Peyer's patch (tissue), 4 donors: ENCODE measurements around the gene SLC6A18. TPM values are rescaled to one million over a fixed set of nuclear protein-coding genes. Genes with fewer than 3 reads are reported as not detected.
"Not testable (repeated sequence)": the region's sequence is repeated elsewhere in the genome, so short reads cannot be mapped to it uniquely, and the experiment has no call there.

Experiments
- DNase-seq, 3 donors: peaks; one replicate each; pipeline ENCODE4 v3.0.0-alpha.2; 2017 to 2019
- H3K27ac ChIP-seq, 4 donors: fragments of 200-600 bp; sonication (generic); one replicate each; pipeline ENCODE4 v1.5.1; 2016 to 2019
- H3K27me3 ChIP-seq, 2 donors: fragments of 200-600 bp; sonication (generic); one replicate each; pipeline ENCODE4 v1.5.1; 2019
- H3K36me3 ChIP-seq, 3 donors: fragments of 200-600 bp; sonication (generic); one replicate each; pipeline ENCODE4 v1.5.1; 2016 to 2019
- H3K4me1 ChIP-seq, 4 donors: fragments of 200-600 bp; sonication (generic); one replicate each; pipeline ENCODE4 v1.5.1; 2016 to 2019
- H3K4me3 ChIP-seq, 4 donors: fragments of 200-600 bp; sonication (generic); 1 replicate in 3 of 4; 2 replicates in 1 of 4; pipeline ENCODE4 v1.5.1; 2016 to 2019; ENCODE audit warnings: mild to moderate bottlenecking in 1 of 4
- H3K9me3 ChIP-seq, 4 donors: fragments of 200-600 bp; sonication (generic); one replicate each; pipeline ENCODE4 v1.5.1; 2016 to 2019; ENCODE audit warnings: mild to moderate bottlenecking in 1 of 4
- CTCF ChIP-seq, 6 experiments: fragments of 450-650 bp in 4 of 6; fragments of 200-600 bp in 2 of 6; sonication (generic) in 1 of 6; IDR thresholded peaks; one replicate each; pipeline ENCODE4 v1.5.1; 2017 to 2019; ENCODE audit warnings: antibody characterized with exemption in 6 of 6, mild to moderate bottlenecking in 3 of 6, moderate library complexity in 1 of 6
- POLR2A ChIP-seq, 2 donors: fragments of 450-650 bp; IDR thresholded peaks; one replicate each; pipeline ENCODE4 v1.5.1; 2017; ENCODE audit warnings: antibody characterized with exemption in 2 of 2, mild to moderate bottlenecking in 2 of 2, moderate library complexity in 2 of 2
- total RNA-seq, 4 donors: library from RNA; depleted of rRNA; stranded (reverse); fragments of >200 nt; gene quantifications; one replicate each; pipeline ENCODE4 v1.1.0, GENCODE V29; 2016

SLC6A18 gene
- total RNA-seq, 4 donors from 2014 or later, result 0.53 to 0.95 TPM; not detected in 2

- H3K27me3 ChIP-seq, result no peaks in the 10 kb centered on the region
- H3K27ac ChIP-seq, result no peak overlapping the region
- peaks cover 0 to 4% (median 0%) of the 10 kb centered on the region in 3 donors for H3K36me3 ChIP-seq
These were observed 1.1 kb downstream of the SLC6A18 start for GRCh38 chr5:1226231-1226630.

GRCh38 chr5:1226839-1227581, 1.8 kb downstream of the SLC6A18 start:
- no peaks in the 10 kb centered on the region for H3K4me1 ChIP-seq
- no peak for DNase-seq
- TF ChIP-seq CTCF (IDR thresholded peaks at IDR 0.05), result no peak
- no peak for TF ChIP-seq POLR2A (IDR thresholded peaks at IDR 0.05)
- H3K4me3 ChIP-seq, result no peak overlapping the region
- H3K27ac ChIP-seq, result no peak overlapping the region
- no peaks in the 10 kb centered on the region for H3K9me3 ChIP-seq
- H3K36me3 ChIP-seq, result no peaks in the 10 kb centered on the region
- H3K27me3 ChIP-seq, result no peaks in the 10 kb centered on the region

More at GRCh38 chr5:1226231-1226630, 1.1 kb downstream of the SLC6A18 start:
- Histone ChIP-seq H3K9me3 (no peaks in the 10 kb centered on the region), H3K4me3 (no peak overlapping the region), H3K4me1 (no peaks in the 10 kb centered on the region)
- no peak for DNase-seq
- TF ChIP-seq CTCF (IDR thresholded peaks at IDR 0.05) (no peak), POLR2A (IDR thresholded peaks at IDR 0.05) (no peak)

GRCh38 chr5:1227667-1228066, 2.5 kb downstream of the SLC6A18 start:
- Histone ChIP-seq H3K4me1 (no peaks in the 10 kb centered on the region), H3K4me3 (no peak overlapping the region), H3K9me3 (no peaks in the 10 kb centered on the region), H3K27ac (no peak overlapping the region), H3K36me3 (no peaks in the 10 kb centered on the region), H3K27me3 (no peaks in the 10 kb centered on the region)
- DNase-seq, result no peak
- no peak for TF ChIP-seq POLR2A (IDR thresholded peaks at IDR 0.05)
- no peak for TF ChIP-seq CTCF (IDR thresholded peaks at IDR 0.05)

GRCh38 chr5:1228120-1228519, 2.9 kb downstream of the SLC6A18 start:
- Histone ChIP-seq H3K4me3 (no peak overlapping the region), H3K27me3 (no peaks in the 10 kb centered on the region), H3K27ac (no peak overlapping the region), H3K4me1 (no peaks in the 10 kb centered on the region), H3K9me3 (no peaks in the 10 kb centered on the region), H3K36me3 (no peaks in the 10 kb centered on the region)
- TF ChIP-seq POLR2A (IDR thresholded peaks at IDR 0.05) (no peak), CTCF (IDR thresholded peaks at IDR 0.05) (no peak)
- no peak for DNase-seq

GRCh38 chr5:1229023-1229422, 3.8 kb downstream of the SLC6A18 start:
- DNase-seq, H3K4me1 ChIP-seq, H3K36me3 ChIP-seq, H3K4me3 ChIP-seq, H3K27ac ChIP-seq, H3K9me3 ChIP-seq, H3K27me3 ChIP-seq: not testable (repeated sequence)

GRCh38 chr5:1229822-1230221, 4.6 kb downstream of the SLC6A18 start:
- no peak for TF ChIP-seq POLR2A (IDR thresholded peaks at IDR 0.05)
- no peak for TF ChIP-seq CTCF (IDR thresholded peaks at IDR 0.05)
- Histone ChIP-seq H3K4me3 (no peak overlapping the region), H3K27ac (no peak overlapping the region), H3K4me1 (no peaks in the 10 kb centered on the region), H3K36me3 (no peaks in the 10 kb centered on the region), H3K9me3 (peaks cover 0 to 3% (median 0%) of the 10 kb centered on the region in 4 donors), H3K27me3 (no peaks in the 10 kb centered on the region)
- no peak for DNase-seq
